Fibroblast of pulmonary artery (primary cell): ENCODE data around the gene C11orf98.

Source experiments
- DNase-seq: peaks from one replicate; pipeline ENCODE4 v3.0.0-alpha.2; 2010; ENCODE audit warnings: low read depth
- H3K4me3 ChIP-seq: replicated peaks from 2 replicates; pipeline ENCODE4 v1.5.1; 2011; ENCODE audit warnings: low read depth, mild to moderate bottlenecking, control low read depth, low read length, moderate library complexity
- TF ChIP-seq, protein P1 (sequence below): IDR thresholded peaks from 2 replicates; pipeline ENCODE4 v1.5.1; 2011; ENCODE audit warnings: mild to moderate bottlenecking, control low read depth, low read length, inconsistent platforms; ENCODE audit errors: missing control alignments

Gene C11orf98

DNA sequence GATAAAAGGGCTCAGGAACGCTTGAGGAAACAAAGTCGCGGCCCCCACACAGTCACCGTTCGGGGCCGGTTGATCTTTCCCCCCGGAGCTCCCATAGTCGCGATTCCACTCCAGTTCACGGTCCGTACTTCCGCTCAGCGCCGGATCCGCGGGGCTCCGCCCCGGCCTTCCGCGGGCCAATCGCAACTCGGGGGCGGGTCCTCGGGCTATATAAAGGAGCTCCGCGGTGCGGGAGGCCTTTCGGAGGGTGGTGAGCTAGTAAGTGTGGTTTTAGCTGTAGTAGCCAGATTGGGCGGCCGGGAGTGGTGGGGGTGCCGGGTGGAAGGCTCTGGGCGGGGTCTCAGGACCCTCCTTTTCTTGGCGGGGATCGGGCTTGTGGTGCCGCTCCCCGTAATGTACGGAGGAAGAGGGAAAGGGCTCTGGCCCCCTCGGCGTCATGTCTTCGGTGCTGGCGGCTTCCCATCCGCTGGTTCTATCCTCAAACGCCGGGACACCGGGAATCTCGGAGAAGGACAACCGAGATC, at the start of gene C11orf98, which contains the start of gene CSKMT:
TSS of gene C11orf98 (minus strand) at position 136 of the 524 bp plus-strand sequence. CDS start at position 95, 41 bp downstream.
TSS of gene CSKMT (plus strand) at position 238 of the 524 bp plus-strand sequence. CDS start 568 bp downstream, outside the sequence.
- H3K4me3 ChIP-seq, result peak within 1 kb of the TSS; percentile 75
- TF ChIP-seq, protein P1, sequence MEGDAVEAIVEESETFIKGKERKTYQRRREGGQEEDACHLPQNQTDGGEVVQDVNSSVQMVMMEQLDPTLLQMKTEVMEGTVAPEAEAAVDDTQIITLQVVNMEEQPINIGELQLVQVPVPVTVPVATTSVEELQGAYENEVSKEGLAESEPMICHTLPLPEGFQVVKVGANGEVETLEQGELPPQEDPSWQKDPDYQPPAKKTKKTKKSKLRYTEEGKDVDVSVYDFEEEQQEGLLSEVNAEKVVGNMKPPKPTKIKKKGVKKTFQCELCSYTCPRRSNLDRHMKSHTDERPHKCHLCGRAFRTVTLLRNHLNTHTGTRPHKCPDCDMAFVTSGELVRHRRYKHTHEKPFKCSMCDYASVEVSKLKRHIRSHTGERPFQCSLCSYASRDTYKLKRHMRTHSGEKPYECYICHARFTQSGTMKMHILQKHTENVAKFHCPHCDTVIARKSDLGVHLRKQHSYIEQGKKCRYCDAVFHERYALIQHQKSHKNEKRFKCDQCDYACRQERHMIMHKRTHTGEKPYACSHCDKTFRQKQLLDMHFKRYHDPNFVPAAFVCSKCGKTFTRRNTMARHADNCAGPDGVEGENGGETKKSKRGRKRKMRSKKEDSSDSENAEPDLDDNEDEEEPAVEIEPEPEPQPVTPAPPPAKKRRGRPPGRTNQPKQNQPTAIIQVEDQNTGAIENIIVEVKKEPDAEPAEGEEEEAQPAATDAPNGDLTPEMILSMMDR, result no peak
- DNase-seq, result peak; percentile 94

DNA sequence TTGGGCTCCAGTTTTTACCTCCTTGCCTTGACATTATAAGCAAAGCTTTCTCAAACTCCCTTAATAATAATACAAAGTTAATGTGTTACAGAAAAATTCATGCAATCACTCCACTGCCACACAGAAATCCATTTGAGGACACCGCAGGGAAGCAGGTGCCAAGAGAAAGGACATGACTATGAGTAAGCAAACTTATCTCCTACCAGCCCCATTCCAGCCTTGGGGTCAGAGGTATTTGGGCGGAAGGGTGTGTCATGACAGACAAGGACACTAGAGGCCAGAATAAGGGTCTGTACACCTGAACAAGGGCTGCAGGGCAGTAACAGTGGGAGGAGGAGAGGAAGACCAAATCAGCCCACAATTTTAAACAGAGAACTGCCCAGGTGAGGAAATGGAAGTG, 48.3 kb upstream of the C11orf98 start:
- no peak overlapping the region for H3K4me3 ChIP-seq
- no peak for DNase-seq
- TF ChIP-seq, protein P1, result no peak

DNA sequence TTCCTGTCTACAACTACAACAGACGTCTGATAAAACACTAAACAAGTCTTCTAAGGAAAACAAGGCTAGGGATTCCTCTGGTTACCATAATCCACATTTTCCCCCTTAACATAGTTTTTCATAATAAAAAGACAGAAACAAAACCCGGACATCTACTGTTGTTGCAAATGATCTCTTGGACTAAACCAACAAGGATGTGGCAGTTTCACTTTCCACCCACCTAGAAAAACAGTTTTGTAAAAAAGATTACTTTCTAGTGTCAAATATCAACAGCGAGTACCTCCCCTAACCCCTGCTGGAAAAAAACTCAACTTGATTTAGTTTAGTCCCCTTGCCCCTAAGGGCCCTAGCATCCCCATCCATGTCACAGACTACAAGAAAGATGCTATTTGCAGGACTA, 47.9 kb upstream of the C11orf98 start:
- no peak overlapping the region for H3K4me3 ChIP-seq
- TF ChIP-seq, protein P1, result no peak
- no peak for DNase-seq

DNA sequence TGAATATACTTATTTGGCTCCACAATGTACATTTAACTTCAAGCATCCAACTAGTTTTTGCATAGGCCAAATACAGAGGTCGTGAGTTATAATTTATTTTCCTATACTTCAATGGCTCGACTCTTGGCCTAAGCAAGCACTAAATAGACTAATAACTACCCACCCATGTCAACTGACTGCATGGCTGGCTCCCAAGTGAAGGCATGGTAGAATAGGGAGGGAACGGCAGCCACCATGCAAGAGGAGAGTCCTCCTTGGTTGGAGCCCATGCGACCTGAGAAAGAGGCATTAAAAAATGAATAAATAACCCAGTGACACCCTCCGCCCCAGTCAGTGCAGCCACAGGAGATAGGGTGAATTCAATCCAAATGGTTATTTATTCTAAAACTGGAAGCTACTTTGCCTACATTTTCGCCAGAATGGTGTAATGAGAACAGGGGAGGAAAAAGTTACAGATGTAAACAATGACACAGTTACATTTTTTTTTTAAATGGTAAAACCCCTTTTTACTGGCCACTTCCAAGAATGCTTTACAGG, 47.3 kb upstream of the C11orf98 start:
- no peak overlapping the region for H3K4me3 ChIP-seq
- no peak for DNase-seq
- TF ChIP-seq, protein P1, result no peak

DNA sequence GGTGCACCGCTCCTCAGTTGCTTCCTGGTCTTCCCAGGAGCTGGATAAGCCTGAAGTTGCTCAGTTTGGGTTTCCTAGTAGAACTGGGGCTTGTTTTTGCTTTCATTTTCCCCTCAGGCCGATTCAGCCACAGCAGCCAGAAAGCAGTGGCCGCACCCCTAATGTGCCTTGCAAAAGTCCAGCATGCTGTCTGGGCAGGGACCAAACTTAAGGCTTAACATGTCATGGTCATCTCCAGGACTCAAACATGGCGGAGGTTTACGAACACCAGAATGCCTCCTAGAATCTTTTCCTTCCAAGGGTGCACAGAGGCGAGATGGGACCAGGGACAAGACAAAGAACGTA, 45.0 kb upstream of the C11orf98 start:
- H3K4me3 ChIP-seq, result peak overlapping the region; percentile 58
- TF ChIP-seq, protein P1, result no peak
- DNase-seq, result peak; percentile 31

DNA sequence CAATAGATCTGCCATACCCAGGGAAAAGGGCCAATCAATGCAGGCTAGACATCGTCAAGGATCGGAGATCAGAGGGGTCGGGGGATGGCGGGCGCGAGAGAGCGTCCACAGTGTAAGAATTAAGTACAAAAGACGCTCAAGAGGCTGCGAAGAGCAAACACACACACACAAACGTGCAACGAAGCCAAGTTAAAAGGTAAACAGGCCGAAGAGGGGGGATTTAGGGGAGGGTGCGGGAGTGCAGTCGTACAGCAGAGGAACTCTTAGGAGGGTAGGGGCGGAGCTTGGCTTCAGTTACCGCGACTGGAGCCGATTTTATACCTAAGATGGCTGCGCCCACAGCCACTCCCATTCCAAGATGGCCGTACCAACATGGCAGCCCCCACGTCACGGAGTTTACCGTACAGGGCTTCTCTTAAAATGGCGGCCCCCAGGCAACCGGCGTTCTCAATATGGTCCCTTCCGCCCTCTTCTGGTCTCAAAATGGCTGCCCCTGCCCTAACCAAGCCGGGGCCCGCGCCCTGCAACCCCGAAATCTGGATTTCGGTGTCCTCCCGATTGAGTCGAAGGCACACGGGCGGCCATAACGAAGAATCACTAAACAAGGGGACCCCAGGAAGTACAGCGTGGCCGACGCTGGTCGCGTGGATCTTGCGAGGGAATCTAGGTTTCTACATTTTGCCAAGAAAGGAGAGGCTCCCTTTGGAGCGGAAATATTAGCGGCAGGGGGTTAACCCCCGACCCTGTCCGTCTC, 44.4 kb upstream of the C11orf98 start:
- H3K4me3 ChIP-seq, result peak overlapping the region; percentile 58
- DNase-seq, result peak; percentile 98
- TF ChIP-seq, protein P1, result no peak

DNA sequence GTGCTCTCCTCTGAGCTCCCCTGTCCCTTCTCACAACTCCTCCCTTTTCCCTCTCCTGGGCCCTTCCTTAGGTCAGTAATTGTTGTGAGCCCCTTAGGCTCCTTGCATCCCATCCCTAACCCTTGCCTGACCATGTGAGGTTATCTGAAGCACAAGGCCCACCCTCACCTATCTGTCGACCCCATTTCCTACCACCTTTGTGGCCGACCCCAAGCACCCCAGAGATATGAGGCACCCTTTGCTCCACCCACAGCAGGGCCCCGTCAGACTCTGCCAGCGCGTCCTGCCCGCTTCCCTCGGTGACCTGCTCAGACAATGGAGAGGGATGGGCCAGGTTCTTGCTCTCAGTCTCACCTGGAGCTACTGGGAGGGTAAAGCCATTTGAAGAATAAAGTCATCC, 43.8 kb upstream of the C11orf98 start:
- DNase-seq, result no peak
- TF ChIP-seq, protein P1, result no peak
- peak overlapping the region; percentile 58 for H3K4me3 ChIP-seq
